Nephron (organoid): Measurements from ENCODE around the gene SLCO3A1.

Experiments
- H3K27ac Mint-ChIP-seq, 3 experiments: 2 replicates each; pipeline ENCODE4 v1.8.0; 2020; ENCODE audit warnings: mixed read lengths in 3 of 3, mild to moderate bottlenecking in 2 of 3, moderate library complexity in 1 of 3
- H3K27me3 Mint-ChIP-seq: 2 replicates; pipeline ENCODE4 v1.8.0; 2021; ENCODE audit warnings: low read depth, mild to moderate bottlenecking, moderate library complexity, mixed read lengths
- H3K36me3 Mint-ChIP-seq: 2 replicates; pipeline ENCODE4 v1.8.0; 2020; ENCODE audit warnings: low read depth, mixed read lengths
- H3K4me1 Mint-ChIP-seq: 2 replicates; pipeline ENCODE4 v1.8.0; 2020; ENCODE audit warnings: mixed read lengths
- H3K4me3 Mint-ChIP-seq, 3 experiments: 2 replicates each; pipeline ENCODE4 v1.8.0; 2020; ENCODE audit warnings: mild to moderate bottlenecking in 3 of 3, mixed read lengths in 3 of 3, moderate library complexity in 2 of 3
- H3K9me3 Mint-ChIP-seq: 2 replicates; pipeline ENCODE4 v1.8.0; 2020; ENCODE audit warnings: mixed read lengths
- CTCF ChIP-seq, 3 experiments: fragments of 200-600 bp; sonication (generic); IDR thresholded peaks; one replicate each; pipeline ENCODE4 v1.5.0; 2021; ENCODE audit warnings: antibody characterized with exemption in 3 of 3; ENCODE audit not compliant: unreplicated experiment in 3 of 3

The SLCO3A1 gene

GRCh38 chr15:92048739-92049138 is 195.2 kb downstream of the SLCO3A1 start:
- Mint-ChIP-seq H3K27me3 (peaks cover 18% of the 10 kb centered on the region), H3K27ac (no peak overlapping the region), H3K9me3 (no peaks in the 10 kb centered on the region), H3K4me1 (peaks cover 5% of the 10 kb centered on the region), H3K36me3 (no peaks in the 10 kb centered on the region), H3K4me3 (no peak overlapping the region)
- no peak for TF ChIP-seq CTCF (IDR thresholded peaks at IDR 0.05; ENCODE audit: unreplicated experiment in 3 of 3)

- Mint-ChIP-seq H3K27me3 (peaks cover 16% of the 10 kb centered on the region), H3K4me3 (no peak overlapping the region), H3K27ac (no peak overlapping the region), H3K9me3 (no peaks in the 10 kb centered on the region), H3K4me1 (peaks cover 5% of the 10 kb centered on the region), H3K36me3 (no peaks in the 10 kb centered on the region)
- TF ChIP-seq CTCF (IDR thresholded peaks at IDR 0.05; ENCODE audit: unreplicated experiment in 3 of 3): no peak
Observed at GRCh38 chr15:92049290-92049989, 195.9 kb downstream of the SLCO3A1 start.

- Mint-ChIP-seq H3K4me3 (no peak overlapping the region), H3K27me3 (peaks cover 15% of the 10 kb centered on the region), H3K4me1 (peaks cover 5% of the 10 kb centered on the region), H3K36me3 (no peaks in the 10 kb centered on the region), H3K9me3 (no peaks in the 10 kb centered on the region), H3K27ac (no peak overlapping the region)
- TF ChIP-seq CTCF (IDR thresholded peaks at IDR 0.05; ENCODE audit: unreplicated experiment in 3 of 3): no peak
Observed at GRCh38 chr15:92050220-92050898, 196.9 kb downstream of the SLCO3A1 start.

- H3K9me3 Mint-ChIP-seq: no peaks in the 10 kb centered on the region
- peaks cover 17% of the 10 kb centered on the region for H3K27me3 Mint-ChIP-seq
- no peak for TF ChIP-seq CTCF (IDR thresholded peaks at IDR 0.05; ENCODE audit: unreplicated experiment in 3 of 3)
- H3K27ac Mint-ChIP-seq: no peak overlapping the region
- H3K4me1 Mint-ChIP-seq: peaks cover 5% of the 10 kb centered on the region
- no peaks in the 10 kb centered on the region for H3K36me3 Mint-ChIP-seq
- H3K4me3 Mint-ChIP-seq: no peak overlapping the region
Observed at GRCh38 chr15:92051716-92052115, 198.2 kb downstream of the SLCO3A1 start.

- peaks cover 18% of the 10 kb centered on the region for H3K27me3 Mint-ChIP-seq
- H3K4me1 Mint-ChIP-seq: peaks cover 5% of the 10 kb centered on the region
- H3K27ac Mint-ChIP-seq: no peak overlapping the region
- TF ChIP-seq CTCF (IDR thresholded peaks at IDR 0.05; ENCODE audit: unreplicated experiment in 3 of 3): peak in 2 of 3 experiments; percentile 21 to 35
- H3K36me3 Mint-ChIP-seq: no peaks in the 10 kb centered on the region
- no peaks in the 10 kb centered on the region for H3K9me3 Mint-ChIP-seq
- no peak overlapping the region for H3K4me3 Mint-ChIP-seq
Observed at GRCh38 chr15:92053753-92054316, 200.3 kb downstream of the SLCO3A1 start.
